ENCODE results near the gene FUT2. TPM values are rescaled to one million over a fixed set of nuclear protein-coding genes. Genes with fewer than 3 reads are reported as not detected.
"Not testable (repeated sequence)": the region's sequence is repeated elsewhere in the genome, so short reads cannot be mapped to it uniquely, and the experiment has no call there.

The FUT2 gene
- total RNA-seq, result not detected

- DNase-seq, result no peak
These were observed at the start of gene FUT2 for GRCh38 chr19:48695743-48696352. FUT2 (plus strand) TSS chr19:48695971; CDS start chr19:48702957, 6,986 bp downstream.

GRCh38 chr19:48646001-48646721 is 49.6 kb upstream of the FUT2 start, which contains the start of gene CA11:
CA11 (minus strand) TSS chr19:48646187; CDS start chr19:48645632, 555 bp downstream.
- DNase-seq, result peak; percentile 87

GRCh38 chr19:48646722-48647216 is 49.0 kb upstream of the FUT2 start:
- DNase-seq, result no peak

GRCh38 chr19:48648134-48648533 is 47.6 kb upstream of the FUT2 start:
- DNase-seq, result no peak

GRCh38 chr19:48650974-48651682 is 44.6 kb upstream of the FUT2 start:
- DNase-seq, result no peak

GRCh38 chr19:48651683-48652048 is 44.1 kb upstream of the FUT2 start:
- DNase-seq, result no peak

GRCh38 chr19:48654299-48655059 is 41.3 kb upstream of the FUT2 start:
- no peak for DNase-seq

GRCh38 chr19:48656840-48657474 is 38.8 kb upstream of the FUT2 start:
- DNase-seq, result no peak

- not testable (repeated sequence) for DNase-seq
These were observed 37.9 kb upstream of the FUT2 start for GRCh38 chr19:48657828-48658227.

GRCh38 chr19:48658483-48658882 is 37.3 kb upstream of the FUT2 start:
- DNase-seq, result no peak

GRCh38 chr19:48659768-48660167 is 36.0 kb upstream of the FUT2 start:
- no peak for DNase-seq

GRCh38 chr19:48660852-48661710 is 34.7 kb upstream of the FUT2 start:
- DNase-seq, result peak; percentile 33

- DNase-seq, result no peak
These were observed 34.1 kb upstream of the FUT2 start for GRCh38 chr19:48661711-48662090.

GRCh38 chr19:48663667-48664066 is 32.1 kb upstream of the FUT2 start:
- no peak for DNase-seq

GRCh38 chr19:48664476-48664875 is 31.3 kb upstream of the FUT2 start:
- no peak for DNase-seq

- DNase-seq, result no peak
These were observed 30.0 kb upstream of the FUT2 start for GRCh38 chr19:48665786-48666185.

GRCh38 chr19:48668332-48668731 is 27.4 kb upstream of the FUT2 start:
- no peak for DNase-seq

- no peak for DNase-seq
These were observed 27.0 kb upstream of the FUT2 start for GRCh38 chr19:48668761-48669160.

GRCh38 chr19:48669903-48670668 is 25.7 kb upstream of the FUT2 start:
- no peak for DNase-seq
